HG02759 (cell line): ENCODE results near the gene ARL10.
A peak's percentile ranks its signal among the peaks of the same experiment; 100 is the strongest.

ENCODE experiments used
- ATAC-seq: cut with Tn5 transposase; IDR thresholded peaks from one replicate; pipeline ENCODE4 v1.9.1; 2021; ENCODE audit warnings: mild to moderate bottlenecking, moderate library complexity; ENCODE audit not compliant: unreplicated experiment

ARL10 gene

DNA sequence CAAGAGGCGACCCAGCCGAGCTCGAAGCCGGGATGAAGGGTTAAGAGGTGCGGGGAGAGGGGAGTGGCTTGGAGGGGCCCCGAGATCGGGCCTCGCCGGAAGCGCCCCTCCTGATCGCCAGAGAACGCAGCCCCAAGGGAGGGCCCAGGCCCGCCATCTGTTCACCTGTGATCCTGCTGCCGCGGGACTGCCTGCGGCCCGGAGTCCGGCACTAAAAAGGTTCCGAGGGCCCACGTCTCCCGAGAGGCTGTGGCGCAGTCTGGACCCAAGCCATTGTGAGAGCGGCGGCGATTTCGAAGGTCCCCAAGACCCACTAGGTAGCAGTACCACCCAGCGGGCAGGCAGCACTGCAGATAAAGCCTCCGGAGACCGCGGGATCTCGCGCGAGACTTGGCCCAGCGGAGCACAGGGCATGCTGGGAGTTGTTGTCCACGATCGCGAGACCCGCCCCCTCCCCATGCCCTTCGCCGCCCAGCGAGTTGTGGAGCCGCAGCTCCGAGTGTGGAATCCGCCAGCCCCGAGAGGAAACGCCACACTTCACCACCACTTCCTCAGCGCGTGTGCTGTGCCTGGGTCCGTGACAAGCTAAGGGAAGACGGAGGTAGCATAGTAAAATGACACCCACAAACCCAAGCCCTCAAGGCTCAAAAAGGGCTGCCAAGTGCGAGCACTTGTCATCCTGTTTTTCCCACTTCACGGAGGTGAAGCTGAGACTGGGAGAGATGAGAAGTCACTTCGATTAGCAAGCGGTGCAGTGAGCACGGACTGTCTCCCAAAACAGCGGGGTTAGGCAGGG is 3.7 kb upstream of the ARL10 start, which contains the start of gene KIAA1191:
Gene KIAA1191 (minus strand): TSS at position 328 of the 796 bp plus-strand sequence. CDS start 2,256 bp downstream, outside the sequence.
- peak; percentile 84 for ATAC-seq

DNA sequence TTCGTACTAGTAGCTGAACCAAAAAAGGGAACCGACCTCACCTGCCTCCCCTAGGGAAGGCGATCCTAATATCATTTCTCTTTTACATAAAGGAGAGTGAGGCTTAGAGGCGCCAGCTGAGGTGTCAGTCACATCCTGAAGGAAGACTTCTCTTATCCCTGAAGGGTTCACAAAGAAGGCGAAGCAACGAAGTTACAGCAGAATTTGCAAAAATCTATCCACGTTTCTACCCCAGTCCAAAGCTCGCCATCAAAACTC is 3.1 kb upstream of the ARL10 start:
- peak; percentile 1 for ATAC-seq

DNA sequence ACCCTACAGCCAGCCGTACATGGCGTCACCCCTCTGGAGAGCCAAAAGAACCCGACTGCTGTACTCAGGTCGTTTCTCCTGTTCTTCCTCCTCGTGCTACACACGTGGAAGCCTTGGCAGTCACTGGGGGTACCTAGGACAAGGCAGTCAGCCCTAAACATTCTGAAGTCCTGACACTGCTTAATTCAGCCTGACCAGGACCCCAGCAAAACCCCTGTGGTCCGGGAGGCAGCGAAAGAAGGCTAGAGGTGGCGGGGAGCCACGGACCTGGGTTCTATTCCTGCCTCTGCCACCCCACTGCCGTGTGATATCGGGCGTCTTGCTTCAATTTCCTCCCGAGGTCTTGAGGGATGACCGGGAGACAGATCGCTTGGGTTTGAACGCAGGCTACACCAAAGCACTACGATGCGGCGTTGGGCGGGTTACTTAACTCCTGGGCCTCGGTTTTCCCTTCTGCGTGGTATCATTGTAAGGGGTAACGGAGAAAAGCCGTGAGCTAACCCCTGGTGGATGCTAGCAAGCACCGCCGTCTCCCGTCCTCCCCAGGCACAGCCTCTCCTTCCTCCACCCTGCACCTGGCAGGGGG is 429 bp upstream of the ARL10 start:
- ATAC-seq = no peak

DNA sequence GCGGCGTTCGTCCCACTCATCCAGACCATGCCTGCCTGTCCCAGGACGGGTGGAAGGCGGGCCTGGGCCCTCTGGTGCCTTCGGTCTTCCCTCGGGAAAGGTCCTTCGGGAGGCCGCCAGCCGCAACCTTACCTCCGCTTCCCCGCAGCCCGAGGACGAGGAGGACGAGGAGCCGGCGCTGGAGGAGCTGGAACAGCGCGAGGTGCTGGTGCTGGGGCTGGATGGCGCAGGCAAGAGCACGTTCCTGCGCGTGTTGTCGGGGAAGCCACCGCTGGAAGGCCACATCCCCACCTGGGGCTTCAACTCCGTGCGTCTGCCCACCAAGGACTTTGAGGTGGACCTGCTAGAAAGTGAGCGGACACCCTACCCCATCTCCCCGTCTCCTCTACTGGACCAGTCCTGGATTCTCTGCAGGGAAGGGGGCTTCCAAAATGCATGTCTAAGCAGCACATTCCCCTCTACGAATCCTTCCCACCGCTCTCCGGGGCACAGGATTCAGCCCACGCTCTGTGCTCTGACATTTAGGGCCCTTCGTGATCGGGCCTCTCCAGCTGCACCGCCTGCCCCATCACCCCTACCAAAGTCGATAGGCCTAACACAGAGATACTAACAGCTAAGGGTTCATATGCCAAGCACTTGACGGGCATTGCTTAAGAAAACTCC is 1.1 kb downstream of the ARL10 start:
- no peak for ATAC-seq

DNA sequence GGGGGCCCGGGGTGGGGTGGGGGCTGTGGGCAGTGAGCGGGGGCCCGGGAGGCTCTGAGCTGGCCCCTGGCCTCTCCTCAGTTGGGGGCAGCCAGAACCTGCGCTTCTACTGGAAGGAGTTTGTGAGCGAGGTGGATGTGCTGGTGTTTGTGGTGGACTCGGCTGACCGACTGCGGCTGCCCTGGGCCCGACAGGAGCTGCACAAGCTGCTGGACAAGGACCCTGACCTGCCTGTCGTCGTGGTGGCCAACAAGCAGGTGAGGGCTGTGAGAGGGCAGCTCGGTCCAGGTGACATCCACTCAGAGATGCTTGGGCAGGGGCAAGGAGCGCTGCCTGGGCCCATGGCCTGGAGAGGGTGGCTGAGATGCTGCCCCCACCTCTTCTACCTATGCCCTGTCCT is 3.4 kb downstream of the ARL10 start:
- no peak for ATAC-seq

DNA sequence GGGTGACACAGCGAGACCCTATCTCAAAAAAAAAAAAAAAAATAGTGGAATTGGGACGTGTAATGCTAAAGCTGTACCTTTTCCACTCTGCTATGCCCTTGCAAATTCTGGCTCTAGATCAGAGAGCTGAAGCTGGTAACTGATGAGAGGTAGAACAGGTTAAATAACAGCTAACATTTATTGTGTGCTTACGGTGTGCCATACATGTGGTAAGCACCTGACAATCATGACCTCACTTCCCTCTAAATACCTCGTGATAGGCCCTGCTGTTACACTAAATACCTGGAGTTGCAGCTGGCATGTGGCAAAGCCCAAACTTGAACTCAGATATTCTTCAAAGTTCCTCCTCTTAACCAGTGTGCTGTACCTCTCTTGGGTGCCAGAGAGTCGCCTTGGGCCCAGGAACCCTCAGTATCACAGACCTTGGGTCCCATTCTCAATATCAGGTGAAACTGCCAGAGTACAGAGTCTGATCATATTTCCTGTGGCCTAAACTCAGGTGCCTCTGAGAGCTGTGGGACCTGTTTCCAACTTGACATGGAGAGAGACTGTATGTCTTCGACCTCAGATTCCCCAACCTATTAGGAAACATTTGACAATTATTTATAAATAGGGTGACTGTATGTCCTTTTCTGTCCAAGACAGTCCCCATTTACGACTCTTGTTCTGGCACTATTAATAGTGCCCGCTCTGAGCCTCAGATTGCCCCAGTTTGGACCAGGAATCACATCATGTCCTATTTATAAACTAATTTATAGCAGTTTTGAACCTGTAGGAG is 4.8 kb downstream of the ARL10 start:
- no peak for ATAC-seq

DNA sequence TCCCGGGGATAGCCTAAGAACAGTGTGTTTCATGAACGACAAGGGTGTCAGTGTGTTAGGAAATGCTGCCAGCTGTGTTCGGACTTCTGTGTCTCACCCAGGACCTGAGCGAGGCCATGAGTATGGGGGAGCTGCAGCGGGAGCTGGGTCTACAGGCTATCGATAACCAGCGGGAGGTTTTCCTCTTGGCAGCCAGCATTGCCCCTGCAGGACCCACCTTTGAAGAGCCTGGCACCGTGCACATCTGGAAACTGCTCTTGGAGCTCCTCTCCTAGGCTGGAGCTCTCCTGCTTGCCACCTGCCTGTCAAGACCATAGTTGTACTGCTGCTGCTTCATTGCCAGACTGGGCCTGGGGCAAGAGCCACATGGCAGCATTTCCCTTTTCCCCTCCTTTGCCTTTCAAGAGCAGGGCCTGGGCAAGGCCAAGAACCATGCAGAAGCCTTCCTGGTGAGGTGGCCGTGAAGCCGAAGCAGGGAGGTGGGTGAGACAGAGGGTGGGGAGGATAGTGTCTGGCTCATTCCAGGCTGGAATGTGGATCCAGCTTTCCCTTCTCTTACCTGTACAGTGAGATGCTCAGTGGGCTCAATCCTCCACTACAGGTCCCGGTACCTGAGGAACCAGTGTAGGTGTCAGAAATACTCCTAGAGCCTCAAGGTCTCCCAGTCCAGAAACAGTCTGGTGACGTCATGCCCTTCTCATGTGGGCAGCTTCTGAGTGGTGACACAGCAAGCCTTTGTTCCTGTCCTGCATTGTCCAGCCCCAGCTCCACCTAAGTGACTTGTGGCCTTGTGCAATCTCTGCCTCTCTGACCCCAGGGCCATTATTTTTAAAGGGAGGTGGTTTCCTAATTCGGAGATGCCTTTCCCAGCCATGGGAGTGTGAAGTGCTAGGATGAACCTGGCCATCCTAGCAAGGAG is 6.6 kb downstream of the ARL10 start:
- ATAC-seq = no peak

DNA sequence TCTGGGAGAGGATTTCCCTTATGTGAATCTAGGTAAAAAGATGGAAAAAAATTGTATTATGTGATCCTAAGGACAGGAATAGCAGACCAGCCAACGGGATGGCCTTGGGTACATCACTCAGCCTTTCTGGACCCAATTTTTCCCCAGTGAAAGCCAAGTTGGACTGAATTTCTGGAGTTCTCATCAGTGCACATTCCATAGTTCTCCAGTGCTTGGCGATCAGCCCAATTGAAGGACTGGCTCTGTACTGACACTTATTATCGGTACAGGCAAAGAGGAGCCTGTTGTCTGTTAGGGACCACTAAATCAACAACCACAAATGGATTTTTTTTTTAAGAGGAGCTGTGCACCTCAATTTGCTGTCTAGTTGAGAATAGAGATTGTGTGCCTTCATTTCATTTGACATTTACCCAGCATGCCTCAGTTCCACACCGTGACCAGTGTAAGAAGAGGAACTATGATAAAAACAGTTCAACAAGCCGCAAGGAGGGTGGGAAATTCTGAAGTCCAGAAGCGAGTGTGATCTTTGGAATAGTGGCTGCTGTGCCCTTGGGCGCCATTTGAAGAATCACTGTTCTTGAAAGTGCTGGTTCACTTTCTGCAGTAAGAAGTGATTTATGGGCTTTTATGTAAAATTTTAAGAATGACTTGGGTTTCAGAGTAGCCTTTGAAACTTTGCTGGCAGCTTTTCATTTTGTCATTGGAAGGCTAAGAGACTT is 8.0 kb downstream of the ARL10 start:
- ATAC-seq = no peak

DNA sequence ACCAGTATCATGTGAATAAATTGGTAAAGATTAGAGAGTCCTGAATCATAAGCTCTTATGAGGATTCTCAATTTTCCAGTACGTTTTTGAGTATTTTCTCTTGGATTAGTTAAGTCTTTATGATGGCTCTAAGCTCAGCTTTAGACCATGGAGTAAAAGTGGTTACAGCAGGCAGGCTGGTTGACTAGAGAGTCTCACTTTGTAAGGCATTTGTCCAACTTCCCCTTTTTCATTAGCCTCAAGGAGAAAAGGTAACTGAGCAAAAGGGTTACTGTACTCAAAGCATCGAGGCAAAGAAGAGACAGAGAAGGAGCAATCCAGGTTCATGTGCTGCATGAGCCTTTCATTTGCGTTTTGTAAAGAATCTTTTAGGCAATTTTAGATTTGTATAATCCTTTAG is 14.6 kb downstream of the ARL10 start:
- ATAC-seq = no peak

DNA sequence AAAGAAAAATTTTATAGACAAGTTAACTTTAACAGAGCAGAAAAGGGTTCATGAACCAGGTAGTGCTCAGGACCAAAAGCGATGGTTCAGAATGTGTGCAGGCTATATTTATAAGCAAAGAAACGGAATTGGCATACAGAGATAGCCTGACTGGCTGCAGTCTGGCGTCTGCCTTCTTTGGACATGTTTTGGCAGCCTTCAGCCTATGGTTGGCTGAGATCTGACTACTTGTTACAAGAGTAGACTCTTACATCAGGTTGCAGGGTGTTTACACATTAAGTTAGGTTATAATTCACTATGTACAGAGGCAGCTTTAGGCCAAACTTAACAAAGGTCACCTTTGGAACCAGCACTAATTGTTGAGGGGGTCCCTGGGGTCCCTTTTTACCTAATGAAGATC is 16.1 kb downstream of the ARL10 start:
- ATAC-seq = no peak

DNA sequence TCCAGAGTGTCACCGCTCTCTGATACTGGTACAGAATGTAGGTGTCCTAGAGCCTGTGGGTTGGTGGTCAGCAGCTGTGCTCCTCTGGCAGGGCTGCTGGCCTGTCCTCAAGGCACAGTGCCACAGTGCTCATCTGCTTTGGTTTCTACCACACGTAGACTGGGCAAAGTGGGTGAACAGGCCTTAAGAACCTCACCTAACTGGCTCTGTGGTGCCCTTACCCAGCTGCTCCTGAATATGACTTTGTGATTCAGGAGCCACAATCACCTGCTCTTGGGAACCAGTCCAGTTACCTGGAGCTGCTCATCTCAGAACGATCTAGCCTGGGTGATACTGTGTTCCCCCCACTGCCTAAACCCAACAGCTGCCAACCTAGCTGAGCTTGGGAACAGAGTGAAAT is 16.7 kb downstream of the ARL10 start:
- ATAC-seq = no peak

DNA sequence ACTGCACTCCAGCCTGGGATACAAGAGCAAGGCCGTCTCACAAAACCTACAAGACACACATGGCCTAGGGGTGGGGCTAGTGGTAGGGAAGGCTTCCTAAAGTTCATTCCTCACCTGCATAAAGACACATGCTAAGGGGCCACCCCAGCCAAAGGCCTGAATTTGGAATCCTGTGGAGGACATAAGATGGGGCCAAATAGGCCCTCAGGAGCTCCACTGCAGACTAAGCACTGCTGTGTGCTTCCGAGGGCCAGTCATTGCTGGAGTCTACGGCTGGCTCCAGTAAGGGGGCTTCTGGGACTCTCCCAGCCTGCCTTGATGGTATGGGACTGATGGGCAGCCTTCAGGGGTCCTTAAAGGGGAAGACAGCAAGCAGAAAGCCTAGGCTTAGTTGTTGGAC is 17.4 kb downstream of the ARL10 start:
- ATAC-seq = no peak

DNA sequence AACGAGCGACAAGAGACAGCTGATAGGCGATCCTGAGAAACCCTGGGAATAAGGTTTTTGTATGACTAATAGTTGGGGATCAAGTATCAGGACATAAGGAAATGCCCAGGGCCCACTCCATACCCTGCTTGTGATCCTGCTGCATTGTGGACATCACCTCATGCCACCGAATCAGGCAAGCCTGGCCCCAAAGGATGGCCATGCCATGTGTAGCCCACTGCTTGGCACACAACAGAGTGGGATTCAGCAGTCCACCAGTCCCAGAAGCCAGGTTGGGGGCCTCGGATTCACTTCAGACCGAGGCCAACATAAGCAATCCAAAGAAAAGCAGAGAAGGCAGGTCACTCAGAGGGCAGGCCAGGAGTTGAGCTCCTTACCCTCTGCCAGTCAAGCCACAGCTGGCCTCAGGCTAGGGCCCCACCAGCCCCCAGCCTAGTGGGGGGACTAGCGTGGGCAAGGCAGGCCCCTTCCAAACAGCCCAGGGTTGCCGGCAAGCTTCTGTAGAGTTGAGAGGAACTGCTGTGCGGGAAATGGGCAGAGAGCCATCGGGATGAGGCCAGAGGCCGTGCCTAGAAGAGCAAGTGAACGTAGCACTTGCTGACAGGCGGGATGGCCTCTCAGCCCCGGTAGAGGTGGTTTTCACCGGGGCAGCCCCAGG is 18.1 kb downstream of the ARL10 start:
- no peak for ATAC-seq

DNA sequence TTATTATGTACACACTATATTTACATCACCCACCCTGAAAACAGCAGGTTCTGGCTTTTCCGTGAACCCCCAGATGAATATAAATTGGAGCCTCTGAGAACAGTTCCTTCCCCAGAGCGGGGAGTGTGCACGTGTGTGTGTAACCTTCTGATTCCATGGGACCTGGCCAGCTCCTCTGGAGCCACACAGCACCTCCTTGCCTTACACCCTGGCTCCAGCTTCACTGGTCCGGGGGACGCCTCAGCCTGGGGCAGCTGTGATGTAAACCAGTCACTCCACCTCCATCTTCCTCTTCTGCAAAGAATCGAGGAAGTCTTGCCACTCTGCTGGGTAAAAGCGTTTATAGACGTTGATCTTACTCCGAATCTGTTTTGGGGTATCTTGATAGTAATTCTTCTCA is 18.7 kb downstream of the ARL10 start:
- ATAC-seq = no peak

DNA sequence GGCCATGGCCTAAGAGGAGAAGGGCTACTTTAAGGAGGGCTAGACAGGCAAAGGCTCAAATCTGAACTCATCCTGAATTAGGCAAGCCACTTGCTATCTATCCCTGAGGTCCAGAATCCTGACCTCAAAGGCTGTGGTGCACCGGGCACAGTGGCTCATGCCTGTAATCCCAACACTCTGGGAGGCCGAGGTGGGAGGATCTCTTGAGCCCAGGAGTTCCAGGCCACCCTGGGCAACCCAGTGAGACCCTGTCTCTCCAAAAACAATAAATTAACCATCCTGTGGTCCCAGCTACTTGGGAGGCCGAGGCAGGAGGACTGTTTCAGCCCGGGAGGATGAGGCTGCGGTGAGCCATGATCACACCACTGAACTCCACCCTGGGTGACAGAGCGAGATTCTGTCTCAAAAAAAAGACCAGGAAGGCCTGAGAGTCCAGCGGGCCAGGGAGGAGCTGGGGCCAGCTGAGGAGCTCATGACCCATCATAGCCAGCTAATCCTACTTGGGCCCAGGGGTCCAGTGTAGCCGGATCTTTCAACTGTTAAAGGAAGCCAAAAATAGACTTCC is 19.2 kb downstream of the ARL10 start:
- ATAC-seq = no peak

DNA sequence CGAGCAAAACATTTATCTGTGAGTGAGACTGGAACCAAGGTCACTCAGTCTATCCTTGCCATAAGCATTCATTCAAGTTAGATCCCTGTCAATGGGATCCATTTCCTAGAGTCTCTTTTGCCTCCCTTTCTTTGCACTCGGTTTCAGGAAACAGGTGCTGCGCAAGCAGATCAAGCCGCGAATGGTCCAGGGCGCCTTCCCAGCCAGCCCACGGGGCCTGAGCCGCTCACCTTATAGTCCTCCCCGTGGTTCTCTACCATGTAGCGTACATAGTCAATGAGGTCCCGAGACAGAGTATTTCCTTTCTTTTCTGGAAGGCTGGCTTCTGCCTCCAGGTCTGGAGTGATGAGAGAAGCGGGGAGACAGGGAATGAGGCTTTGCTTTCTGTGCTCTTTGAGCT is 19.7 kb downstream of the ARL10 start:
- ATAC-seq = no peak

DNA sequence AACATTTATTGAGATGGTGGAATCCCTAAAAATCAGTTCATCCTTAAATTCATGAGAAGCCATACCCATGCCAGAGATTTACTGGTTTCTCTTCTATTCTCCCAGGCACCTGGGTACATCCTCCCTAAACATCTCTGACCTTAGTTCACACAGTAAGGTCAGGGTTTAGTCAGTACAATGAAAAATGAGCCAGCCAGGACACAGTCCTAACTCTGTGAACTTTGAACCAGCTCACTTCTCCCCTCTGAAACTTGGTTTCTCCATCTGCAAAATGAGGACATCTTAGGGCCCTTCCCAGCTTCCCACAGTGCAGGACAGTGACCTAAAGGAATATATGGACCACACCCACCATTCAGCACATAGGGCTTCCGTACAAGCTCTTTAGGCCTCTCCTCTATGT is 21.2 kb downstream of the ARL10 start:
- ATAC-seq = no peak

DNA sequence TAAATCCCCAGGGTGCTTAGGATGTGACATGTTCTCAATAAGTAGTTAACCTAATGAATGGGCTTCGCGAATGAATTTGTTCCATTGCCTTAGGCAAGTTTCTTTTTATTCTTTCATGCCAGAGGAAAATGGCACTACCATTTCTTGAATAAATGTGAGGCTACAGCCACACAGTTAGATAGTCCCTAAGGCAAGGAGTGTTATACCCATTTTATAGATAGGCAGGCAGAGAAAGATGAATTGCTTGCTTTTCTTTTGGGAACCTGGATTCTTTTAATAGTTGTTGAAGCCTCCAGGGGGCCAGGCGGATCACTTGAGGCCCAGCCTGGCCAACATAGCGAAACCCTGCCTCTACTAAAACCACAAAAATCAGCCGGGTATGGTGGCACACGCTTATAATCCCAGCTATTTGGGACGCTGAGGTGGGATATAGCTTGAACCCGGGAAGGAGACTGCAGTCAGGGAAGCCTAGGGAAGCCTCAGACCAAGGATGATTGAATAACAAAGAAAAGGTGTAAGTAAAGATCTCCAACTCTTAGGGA is 22.2 kb downstream of the ARL10 start:
- no peak for ATAC-seq

DNA sequence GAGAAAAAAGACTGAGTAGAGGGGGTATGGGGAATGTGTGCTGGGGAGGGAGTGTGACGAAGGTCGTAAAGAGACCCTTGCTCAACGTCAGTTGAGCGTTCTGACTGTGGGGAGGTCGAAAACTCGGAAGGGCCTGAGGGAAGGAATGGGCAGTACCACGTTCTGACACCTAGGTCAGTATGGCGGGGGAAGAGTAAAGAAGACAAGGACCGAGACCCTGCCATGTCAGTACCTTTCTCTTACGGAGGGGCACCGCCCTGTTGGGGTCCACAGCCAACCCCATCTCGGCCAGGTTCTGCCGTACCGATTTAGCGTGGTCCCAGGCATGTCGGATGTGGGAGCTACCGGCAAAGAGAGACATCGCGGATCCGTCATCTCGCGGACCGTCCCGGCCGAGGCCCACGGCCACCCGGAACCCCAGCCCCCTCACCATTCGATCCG is 22.7 kb downstream of the ARL10 start:
- peak; percentile 3 for ATAC-seq
